Hepatocyte (in vitro differentiated cells): ENCODE measurements around the gene DNAH11. TPM values are rescaled to one million over a fixed set of nuclear protein-coding genes. Genes with fewer than 3 reads are reported as not detected.

Experiments
- DNase-seq: peaks from one replicate; pipeline ENCODE4 v3.0.0-alpha.2; 2016; ENCODE audit warnings: low spot score
- H2AFZ ChIP-seq: fragments of 200-600 bp; sonication (generic); 2 replicates; pipeline ENCODE4 v1.6.0; 2016; ENCODE audit warnings: antibody characterized with exemption, mild to moderate bottlenecking
- H3K27ac ChIP-seq: fragments of 200-600 bp; sonication (generic); 2 replicates; pipeline ENCODE4 v1.5.1; 2016; ENCODE audit warnings: mild to moderate bottlenecking
- H3K27me3 ChIP-seq: fragments of 200-600 bp; sonication (generic); 2 replicates; pipeline ENCODE4 v1.6.1; 2016
- H3K36me3 ChIP-seq: fragments of 200-600 bp; sonication (generic); replicated peaks from 2 replicates; pipeline ENCODE4 v1.5.1; 2016; ENCODE audit warnings: low read depth; ENCODE audit not compliant: insufficient read depth
- H3K4me1 ChIP-seq: fragments of 200-600 bp; sonication (generic); 2 replicates; pipeline ENCODE4 v1.5.1; 2016; ENCODE audit warnings: mild to moderate bottlenecking, moderate library complexity; ENCODE audit not compliant: insufficient read depth
- H3K4me2 ChIP-seq: fragments of 200-600 bp; sonication (generic); 2 replicates; pipeline ENCODE4 v1.6.0; 2016
- H3K4me3 ChIP-seq: fragments of 200-600 bp; sonication (generic); 2 replicates; pipeline ENCODE4 v1.5.1; 2016; ENCODE audit warnings: mild to moderate bottlenecking
- H3K79me2 ChIP-seq: fragments of 200-600 bp; sonication (generic); 2 replicates; pipeline ENCODE4 v1.6.0; 2017; ENCODE audit warnings: mild to moderate bottlenecking
- H3K9me2 ChIP-seq: fragments of 200-600 bp; sonication (generic); replicated peaks from 2 replicates; pipeline ENCODE4 v1.6.0; 2017; ENCODE audit warnings: mild to moderate bottlenecking; ENCODE audit not compliant: insufficient read depth
- H3K9me3 ChIP-seq: fragments of 200-600 bp; sonication (generic); 2 replicates; pipeline ENCODE4 v1.5.1; 2016; ENCODE audit warnings: low read depth, mild to moderate bottlenecking
- H4K20me1 ChIP-seq: fragments of 200-600 bp; sonication (generic); 2 replicates; pipeline ENCODE4 v1.6.0; 2016; ENCODE audit warnings: mild to moderate bottlenecking; ENCODE audit not compliant: insufficient read depth, poor library complexity, severe bottlenecking
- EZH2 ChIP-seq: fragments of 200-600 bp; sonication (generic); IDR thresholded peaks from 2 replicates; pipeline ENCODE4 v1.6.1; 2016; ENCODE audit warnings: antibody characterized with exemption, mild to moderate bottlenecking, borderline replicate concordance
- EZH2phosphoT487 ChIP-seq: fragments of 200-600 bp; sonication (generic); IDR thresholded peaks from one replicate; pipeline ENCODE4 v1.6.1; 2018; ENCODE audit warnings: antibody characterized with exemption, mild to moderate bottlenecking, low read depth, moderate library complexity; ENCODE audit not compliant: unreplicated experiment, severe bottlenecking
- WGBS: methylation state at CpG from one replicate; pipeline ENCODE4 v1.1.6; 2016; ENCODE audit warnings: low lambda C conversion rate; ENCODE audit errors: missing lambda C conversion rate; 5-methylcytosine and 5-hydroxymethylcytosine counted together
- polyA plus RNA-seq: library from polyadenylated mRNA; unstranded; fragments of >200 nt; fragmentation: Nextera tagmentation; extraction: Ambion mirVana; gene quantifications from 2 replicates; pipeline ENCODE4 v1.2.1, GENCODE V29; 2016
- total RNA-seq: library from RNA; depleted of rRNA; stranded (reverse); fragments of >200 nt; gene quantifications from 2 replicates; pipeline ENCODE4 v1.2.3, GENCODE V29; 2014
- TF ChIP-seq, protein P1 (sequence below): fragments of 200-600 bp; sonication (generic); IDR thresholded peaks from 2 replicates; pipeline ENCODE4 v1.5.1; 2016; ENCODE audit warnings: antibody characterized with exemption, mild to moderate bottlenecking; ENCODE audit not compliant: poor library complexity

DNAH11 gene
- total and polyA plus RNA-seq, 2 experiments from 2014 or later, result 0.43 to 1.3 TPM

DNA sequence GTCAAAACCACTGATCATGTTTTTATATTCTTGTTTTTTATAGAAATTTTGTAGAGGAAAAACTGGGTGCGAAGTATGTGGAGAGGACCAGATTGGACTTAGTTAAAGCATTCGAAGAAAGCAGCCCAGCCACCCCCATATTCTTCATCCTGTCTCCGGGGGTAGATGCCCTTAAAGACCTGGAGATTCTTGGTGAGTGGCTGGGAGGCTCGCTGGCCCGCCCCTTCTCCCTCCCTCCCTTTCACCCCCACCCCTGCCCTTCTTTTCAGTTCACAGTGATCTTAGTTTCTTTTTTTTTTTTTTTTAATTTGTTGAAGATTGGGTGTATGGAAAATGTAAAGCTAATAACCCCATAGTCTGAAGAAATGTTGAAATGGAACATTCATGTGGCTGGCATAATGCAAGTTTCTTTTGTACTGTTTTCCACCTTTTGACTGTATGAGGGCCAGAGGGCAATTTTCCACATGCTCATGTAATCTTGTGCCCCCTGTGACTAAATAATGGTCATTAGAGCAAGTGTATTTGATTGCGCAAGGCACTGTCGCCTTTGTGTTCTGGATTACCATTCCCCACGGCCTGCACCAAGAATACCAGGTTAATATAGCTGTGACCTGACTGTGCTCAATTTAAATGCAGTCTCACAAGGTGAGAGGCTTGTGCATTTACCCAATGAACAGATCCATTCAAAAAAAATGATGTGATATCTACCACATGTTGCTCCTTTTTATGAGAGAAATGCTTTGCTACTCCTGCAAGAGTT lies 325.2 kb downstream of the DNAH11 start:
- no peak overlapping the region for H3K27ac ChIP-seq
- no peak overlapping the region for H2AFZ ChIP-seq
- H3K9me2 ChIP-seq, result no peaks in the 10 kb centered on the region
- no peaks in the 10 kb centered on the region for H3K36me3 ChIP-seq
- TF ChIP-seq EZH2phosphoT487 (no peak), EZH2 (no peak)
- TF ChIP-seq, protein P1, sequence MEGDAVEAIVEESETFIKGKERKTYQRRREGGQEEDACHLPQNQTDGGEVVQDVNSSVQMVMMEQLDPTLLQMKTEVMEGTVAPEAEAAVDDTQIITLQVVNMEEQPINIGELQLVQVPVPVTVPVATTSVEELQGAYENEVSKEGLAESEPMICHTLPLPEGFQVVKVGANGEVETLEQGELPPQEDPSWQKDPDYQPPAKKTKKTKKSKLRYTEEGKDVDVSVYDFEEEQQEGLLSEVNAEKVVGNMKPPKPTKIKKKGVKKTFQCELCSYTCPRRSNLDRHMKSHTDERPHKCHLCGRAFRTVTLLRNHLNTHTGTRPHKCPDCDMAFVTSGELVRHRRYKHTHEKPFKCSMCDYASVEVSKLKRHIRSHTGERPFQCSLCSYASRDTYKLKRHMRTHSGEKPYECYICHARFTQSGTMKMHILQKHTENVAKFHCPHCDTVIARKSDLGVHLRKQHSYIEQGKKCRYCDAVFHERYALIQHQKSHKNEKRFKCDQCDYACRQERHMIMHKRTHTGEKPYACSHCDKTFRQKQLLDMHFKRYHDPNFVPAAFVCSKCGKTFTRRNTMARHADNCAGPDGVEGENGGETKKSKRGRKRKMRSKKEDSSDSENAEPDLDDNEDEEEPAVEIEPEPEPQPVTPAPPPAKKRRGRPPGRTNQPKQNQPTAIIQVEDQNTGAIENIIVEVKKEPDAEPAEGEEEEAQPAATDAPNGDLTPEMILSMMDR, result no peak
- no peaks in the 10 kb centered on the region for H3K4me1 ChIP-seq
- no peaks in the 10 kb centered on the region for H3K9me3 ChIP-seq
- no peak for DNase-seq
- no peak overlapping the region for H3K4me3 ChIP-seq
- WGBS, result 76% methylated on average over 7 of the region's 8 CpGs
- H3K4me2 ChIP-seq, result no peak overlapping the region
- no peaks in the 10 kb centered on the region for H3K79me2 ChIP-seq
- H3K27me3 ChIP-seq, result no peaks in the 10 kb centered on the region
- no peaks in the 10 kb centered on the region for H4K20me1 ChIP-seq

DNA sequence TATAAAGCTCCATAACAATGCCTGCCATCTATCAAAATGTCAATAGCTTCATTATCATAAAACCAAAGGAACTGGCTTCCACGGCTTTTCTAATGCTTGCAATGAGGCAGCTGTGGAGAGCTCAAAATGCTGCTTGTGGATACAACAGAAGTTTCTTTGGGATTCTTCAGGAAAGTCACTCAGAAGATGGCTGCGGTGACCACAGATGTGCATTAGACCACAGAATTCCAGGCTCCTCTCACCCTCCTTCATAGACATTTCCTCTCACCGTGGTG lies 325.7 kb downstream of the DNAH11 start:
- Histone ChIP-seq H3K27me3 (no peaks in the 10 kb centered on the region), H2AFZ (no peak overlapping the region), H3K27ac (no peak overlapping the region), H3K36me3 (no peaks in the 10 kb centered on the region), H3K4me1 (no peaks in the 10 kb centered on the region), H3K79me2 (no peaks in the 10 kb centered on the region), H4K20me1 (no peaks in the 10 kb centered on the region), H3K9me2 (no peaks in the 10 kb centered on the region), H3K4me2 (no peak overlapping the region), H3K9me3 (no peaks in the 10 kb centered on the region), H3K4me3 (no peak overlapping the region)
- WGBS, result 68% methylated on average over 3 of the region's 3 CpGs
- TF ChIP-seq EZH2 (no peak), EZH2phosphoT487 (no peak)
- TF ChIP-seq, protein P1, result no peak
- no peak for DNase-seq

DNA sequence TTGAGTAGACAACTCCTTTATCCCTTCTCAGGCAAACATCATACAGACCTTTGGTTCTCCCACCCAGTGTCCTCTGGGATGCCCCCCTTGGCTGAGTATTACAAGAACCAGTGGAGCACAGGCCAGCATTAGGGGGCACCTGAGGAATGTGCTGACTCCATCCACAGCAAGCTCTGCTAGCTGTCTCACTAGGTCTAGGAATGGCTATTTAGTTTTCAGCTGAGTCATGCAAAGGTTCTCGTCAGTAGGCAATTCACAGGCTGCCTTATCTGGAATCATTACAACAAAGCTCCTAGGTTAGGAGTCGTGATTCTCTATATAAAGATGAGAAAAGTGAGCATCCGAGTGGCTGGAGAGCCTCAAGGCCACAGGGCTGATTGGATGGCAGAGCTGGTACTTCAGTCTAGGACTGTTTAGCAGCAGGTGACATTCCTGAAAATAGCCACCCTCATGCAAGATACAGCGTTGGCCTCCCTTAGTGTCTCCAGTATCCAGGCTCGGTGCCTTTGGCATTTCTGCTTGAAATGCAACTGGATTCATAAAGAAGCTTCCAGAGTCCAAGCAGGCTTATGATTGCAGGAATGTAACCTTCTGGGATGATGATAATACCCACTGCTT lies 327.1 kb downstream of the DNAH11 start:
- Histone ChIP-seq H4K20me1 (no peaks in the 10 kb centered on the region), H3K27me3 (no peaks in the 10 kb centered on the region), H3K27ac (no peak overlapping the region), H3K4me1 (no peaks in the 10 kb centered on the region), H3K9me3 (no peaks in the 10 kb centered on the region), H3K79me2 (no peaks in the 10 kb centered on the region), H3K4me2 (no peak overlapping the region), H3K9me2 (no peaks in the 10 kb centered on the region), H2AFZ (no peak overlapping the region), H3K4me3 (no peak overlapping the region), H3K36me3 (no peaks in the 10 kb centered on the region)
- 42% methylated on average over 5 of the region's 5 CpGs for WGBS
- TF ChIP-seq EZH2 (no peak), EZH2phosphoT487 (no peak)
- TF ChIP-seq, protein P1, result no peak
- DNase-seq, result peak; percentile 20
